ENCODE data around the gene NFYC.

The NFYC gene

DNA sequence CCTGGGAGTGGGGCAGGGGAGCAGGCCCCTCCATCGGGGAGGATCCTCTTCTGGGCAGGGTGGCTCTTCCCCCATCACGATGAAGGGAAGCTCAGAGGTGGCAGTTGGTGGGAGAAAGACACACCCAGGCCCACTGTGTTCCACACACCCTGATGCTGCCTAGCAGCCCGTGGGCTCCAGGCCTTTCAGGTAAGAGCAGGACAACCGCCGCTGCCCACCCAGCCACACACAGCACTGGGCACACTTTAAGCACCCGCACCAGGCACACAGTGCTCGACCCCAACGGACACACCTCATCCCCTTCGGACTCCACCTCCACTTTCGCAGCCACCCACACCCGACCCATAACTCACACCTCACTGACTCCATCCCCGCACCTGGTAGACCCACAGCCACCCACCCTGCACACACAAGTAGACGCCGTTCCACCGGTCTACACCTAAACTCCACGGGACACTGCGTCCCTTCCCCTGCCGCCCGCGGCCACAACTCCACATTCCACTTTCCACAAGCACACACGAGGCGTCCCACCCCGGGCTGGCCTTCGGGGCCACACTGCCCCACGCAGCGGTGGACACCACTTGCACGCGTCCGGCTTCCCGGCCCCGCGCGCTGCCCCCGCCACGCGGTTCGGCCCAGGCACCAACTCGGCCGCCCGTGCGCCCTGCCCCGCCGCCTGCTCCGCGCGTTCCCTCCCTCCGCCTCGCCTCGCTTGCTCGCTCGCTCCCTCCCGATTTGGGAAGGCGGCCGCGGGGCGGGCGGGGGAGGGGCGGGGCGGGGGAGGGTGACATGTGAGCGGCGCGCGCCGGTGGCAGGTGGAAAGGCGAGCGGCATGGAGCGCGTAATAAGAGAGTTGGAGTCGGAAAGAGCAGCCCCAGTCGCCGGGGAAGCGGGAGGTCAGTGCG, 91.7 kb downstream of the NFYC start, which contains the start of gene KCNQ4:
Gene KCNQ4, plus strand, starts transcription at position 787 of the 905 bp plus-strand sequence. CDS start 307 bp downstream, outside the sequence.
- no peak for DNase-seq

DNA sequence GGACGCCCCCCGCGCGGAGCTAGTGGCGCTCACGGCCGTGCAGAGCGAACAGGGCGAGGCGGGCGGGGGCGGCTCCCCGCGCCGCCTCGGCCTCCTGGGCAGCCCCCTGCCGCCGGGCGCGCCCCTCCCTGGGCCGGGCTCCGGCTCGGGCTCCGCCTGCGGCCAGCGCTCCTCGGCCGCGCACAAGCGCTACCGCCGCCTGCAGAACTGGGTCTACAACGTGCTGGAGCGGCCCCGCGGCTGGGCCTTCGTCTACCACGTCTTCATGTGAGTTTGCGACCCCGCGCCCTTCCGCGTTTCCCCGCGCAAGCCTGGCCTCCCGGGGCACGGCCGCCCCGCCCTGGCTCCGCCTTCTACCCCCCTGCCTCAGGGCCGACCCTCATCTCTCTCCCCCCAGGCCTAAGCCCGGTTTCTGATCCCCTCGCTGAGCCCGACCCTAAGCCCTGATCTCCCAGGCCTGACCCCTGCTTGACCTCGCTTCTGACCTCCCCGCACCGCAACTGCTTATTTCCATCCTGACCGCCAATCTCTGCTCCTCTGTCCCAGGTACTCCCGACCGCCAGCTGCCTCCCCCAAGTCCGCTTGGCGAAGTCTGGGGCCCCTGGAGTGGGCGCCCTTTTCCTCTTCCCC, 92.8 kb downstream of the NFYC start:
- no peak for DNase-seq

DNA sequence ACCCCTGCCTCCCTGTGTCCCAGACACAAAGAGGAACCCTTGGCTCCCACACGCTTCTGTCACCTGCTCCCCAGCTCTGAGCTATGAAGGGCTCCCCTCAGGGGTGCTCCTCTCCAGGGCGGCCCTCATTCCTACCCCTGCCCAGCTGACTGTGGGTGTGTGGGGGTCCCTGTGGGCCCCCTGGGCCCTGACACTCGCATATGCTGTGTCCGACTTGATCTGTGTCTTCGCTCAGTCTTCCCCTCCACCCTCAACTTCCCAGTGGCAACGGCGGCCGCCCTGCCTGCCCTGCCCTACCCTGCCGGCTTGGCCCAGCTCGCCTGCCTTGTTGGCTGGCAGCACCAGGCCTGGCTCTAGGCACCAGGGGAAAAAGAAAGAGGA, 93.3 kb downstream of the NFYC start:
- no peak for DNase-seq

DNA sequence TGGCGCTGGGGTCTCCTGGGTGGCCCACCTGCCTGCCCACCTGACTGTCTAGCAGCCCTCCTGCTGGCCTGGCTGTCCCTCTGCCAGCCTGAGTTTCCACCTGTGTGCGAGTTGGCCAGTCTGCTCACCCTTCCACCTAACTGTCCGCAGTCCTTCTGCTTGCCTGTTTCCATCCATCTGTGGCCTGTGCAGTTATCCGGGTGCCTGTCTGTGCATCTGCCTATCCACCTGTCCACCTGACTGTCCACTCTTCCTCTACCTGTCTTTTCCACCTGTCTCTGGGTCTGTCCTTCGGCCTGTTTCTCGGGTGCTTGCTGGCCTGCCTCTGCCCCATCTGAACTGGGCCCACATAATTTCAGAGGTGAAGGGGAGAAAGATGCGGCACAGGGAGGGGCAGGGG, 93.9 kb downstream of the NFYC start:
- DNase-seq = no peak

DNA sequence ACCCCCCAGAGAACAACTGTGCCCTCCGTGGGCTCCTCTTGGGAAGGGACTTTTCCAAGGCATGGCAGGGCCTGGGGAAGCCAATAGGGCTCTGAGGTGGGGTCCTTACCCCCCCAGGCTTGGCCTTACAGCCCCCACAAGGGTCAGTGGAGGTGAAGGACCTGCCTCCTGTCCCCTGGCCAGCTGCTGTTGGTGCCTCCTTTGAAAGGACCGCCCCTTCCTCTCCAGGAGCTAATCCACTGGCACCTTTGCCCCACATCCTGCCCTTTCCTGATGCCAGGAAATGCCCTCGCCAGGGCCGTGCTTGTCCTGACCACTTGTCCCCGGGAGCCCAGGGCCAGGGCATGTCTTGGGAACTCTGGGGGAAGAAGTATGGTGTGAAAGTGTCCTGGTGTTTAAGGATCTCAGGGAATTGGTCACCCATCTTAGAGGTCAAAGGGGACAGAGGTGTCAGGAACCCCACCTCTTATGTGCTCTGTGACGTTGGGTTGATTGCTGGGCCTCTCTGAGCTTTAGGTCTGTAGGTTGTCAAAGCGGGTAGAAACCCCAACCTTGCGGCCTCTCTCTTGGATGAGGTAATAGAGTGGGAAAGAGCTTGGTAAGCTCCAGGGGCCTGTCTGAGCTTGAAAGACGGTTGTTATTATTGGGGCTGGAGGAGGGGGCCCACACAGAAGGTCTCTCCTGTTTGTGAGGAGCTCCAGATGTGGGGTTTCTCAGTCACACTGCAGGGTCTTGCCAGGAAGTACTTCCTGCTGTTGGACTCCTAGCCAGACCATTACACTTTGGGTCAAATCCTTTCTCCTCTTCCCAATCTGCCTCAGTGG, 94.9 kb downstream of the NFYC start:
- no peak for DNase-seq

DNA sequence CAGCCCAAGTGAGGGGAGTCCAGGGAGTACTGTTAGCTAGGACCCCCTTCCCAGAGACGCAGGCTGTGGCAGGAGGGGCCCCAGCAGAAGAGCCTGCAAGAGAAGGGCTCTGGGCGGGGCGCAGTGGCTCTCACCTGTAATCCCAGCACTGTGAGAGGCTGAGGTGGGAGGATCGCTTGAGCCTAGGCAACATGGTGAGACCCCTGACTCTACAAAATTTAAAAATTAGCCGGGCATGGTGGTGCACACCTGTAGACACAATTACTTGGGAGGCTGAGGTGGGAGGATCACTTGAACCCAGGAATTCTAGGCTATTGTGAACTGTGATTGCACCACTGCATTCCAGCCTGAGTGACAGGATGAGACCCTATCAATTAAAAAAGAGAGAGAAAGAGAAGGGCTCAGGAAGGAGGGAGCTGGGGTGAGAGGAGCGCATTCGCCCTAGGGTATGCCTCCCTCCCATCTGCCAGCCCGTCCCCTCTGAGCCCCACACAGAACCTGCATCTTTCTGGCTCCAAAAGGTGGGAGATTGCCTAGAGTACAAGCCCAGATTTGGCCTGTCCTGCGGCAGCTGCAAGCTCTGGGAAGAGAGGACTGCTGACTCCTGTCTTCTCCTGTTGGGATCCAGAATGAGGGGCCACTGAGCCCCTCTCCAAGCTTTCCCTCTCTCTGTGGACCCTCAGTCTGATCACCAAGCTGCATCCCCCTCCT, 95.6 kb downstream of the NFYC start:
- DNase-seq = no peak

DNA sequence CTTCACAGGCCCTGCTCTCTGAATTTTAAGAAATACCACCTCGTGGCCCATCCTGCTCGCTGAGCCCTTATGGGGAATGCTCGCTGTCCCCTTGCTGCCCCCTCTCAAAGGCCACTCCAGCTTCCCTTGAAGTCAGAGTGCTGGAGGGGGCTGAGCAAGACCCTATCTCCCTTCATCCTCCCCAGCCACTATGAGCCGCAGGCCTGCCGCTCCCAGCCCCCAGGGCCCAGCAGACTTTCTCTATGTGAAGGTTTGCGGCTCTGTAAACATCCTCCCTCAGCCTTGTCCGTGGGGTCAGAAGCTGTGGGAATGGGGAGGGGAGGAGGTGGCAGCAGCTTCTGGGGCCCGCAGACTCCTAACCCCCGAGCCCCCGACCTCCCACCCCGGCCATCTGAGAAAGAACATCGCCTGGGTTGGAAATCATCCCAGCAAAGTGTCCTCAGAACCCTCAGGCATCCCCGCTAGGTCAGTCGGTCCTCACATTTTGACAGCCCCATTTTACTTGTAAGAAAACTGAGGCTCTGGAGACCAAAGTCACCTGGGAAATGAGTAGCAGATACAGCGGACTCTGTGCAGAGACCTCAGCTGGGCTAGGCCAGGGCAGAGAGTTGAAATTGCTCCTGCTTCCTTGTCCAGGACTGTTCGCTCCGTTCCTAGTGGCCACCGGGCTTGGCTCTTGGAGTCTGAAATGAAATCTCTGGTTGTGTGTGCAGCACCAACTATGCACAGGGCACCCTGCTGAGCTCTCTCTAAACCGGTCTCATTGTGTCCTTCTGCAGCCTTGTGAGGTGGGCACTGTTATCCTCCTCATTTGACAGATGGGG, 96.4 kb downstream of the NFYC start:
- no peak for DNase-seq

DNA sequence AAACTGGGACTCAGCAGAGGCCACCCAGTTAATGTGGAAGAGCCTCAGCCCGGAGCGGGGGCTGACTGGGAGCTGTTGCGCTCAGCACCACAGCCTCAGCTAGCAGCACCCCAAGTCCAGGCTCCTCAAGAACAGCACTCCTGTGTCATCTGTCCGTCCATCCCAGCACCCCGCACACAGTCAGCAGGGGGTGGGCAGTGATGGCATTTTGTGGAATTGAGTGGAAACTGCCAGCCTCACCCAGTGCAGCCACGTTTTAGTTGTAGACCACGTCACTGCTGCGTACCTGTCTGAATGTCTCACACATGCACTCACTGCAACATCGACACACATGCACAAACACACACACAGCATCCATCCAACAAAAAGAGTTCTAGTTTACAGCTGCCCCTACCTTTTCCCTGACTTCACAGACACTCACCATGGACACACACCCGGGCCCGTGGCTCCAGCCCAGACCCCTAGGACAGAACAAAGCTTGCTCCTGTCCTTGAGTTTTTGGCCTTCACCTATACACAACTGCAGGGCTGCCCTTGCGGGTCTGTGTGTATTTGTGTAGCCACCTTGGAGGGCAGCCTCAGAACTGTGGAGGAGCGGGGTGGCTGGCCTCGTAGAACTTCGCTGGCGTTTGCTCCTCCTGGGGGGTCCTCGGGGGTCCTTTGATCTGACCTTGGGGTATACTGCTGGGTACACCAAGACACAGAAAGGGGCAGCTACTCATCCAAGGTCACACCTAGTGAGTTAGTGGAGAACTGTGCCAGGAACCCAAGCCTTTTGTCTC, 97.2 kb downstream of the NFYC start:
- DNase-seq = no peak

DNA sequence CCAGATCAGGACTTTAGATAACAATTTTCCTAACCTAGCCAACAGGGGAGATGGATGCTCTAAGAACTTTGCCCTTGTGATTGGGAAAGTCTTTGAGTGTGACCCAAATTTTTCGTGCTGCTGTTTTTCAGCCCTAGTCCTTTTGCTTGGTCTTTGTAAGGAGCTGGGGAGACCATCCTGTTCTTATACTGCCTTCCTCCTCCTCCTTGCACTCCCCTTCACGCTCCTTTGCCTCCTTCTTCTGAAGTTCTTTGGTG, 97.8 kb downstream of the NFYC start:
- no peak for DNase-seq

DNA sequence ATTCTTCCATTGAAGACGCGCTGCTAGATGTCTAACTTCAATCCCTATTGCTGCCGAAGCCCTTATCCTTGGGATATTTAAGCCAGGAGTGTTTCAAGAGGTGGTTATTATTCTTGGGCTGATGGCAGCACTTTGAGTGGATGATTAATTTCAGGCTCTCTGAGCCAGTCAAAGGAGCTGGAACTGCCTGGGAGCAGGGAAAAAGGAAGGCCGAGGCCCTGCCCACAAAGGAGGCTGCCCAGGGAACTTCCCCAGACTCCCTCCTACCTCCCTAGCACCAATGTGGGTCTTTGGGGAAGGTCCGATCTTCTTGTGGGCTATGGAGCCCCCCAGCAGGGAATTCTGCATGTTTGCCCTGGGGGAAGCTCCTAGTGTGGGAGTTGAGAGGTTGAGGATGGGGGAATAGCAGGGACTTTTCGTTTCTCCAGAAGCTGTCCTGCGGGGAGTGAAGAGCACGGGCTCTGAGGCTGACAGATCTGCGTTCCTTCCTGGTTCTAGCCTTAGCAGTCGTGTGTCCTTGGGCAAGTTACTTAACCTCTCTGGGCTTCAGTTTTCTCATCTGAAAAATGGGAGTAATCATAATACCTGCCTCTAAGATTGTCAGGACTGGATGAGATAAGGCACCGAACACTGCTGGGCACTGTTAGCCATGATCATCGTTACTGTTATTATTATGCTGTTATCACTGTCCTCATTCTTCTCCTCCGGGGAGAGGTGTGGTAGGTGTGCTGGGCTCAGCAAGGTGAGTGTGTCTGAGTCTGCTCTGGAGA, 98.3 kb downstream of the NFYC start:
- DNase-seq = no peak

DNA sequence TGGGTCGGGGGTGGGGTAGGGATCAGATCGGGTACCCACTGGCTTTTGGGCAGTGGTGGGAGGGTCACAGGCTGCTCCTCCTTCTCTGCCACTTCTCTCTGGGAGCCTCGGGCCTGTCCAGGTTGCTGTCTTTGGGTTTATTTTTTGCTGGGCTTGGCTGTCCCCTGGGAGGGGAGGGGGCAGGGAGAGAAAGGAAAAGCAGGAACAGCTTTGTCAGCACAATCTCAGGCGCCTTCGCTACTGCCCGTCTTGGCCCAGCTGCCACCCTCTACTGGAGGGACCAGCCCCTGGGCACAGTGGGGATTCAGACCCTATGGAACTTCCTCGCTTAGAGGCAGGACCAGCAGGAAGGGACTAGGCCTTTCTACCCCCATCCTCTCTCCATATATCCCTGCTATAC, 100.5 kb downstream of the NFYC start:
- DNase-seq = no peak

DNA sequence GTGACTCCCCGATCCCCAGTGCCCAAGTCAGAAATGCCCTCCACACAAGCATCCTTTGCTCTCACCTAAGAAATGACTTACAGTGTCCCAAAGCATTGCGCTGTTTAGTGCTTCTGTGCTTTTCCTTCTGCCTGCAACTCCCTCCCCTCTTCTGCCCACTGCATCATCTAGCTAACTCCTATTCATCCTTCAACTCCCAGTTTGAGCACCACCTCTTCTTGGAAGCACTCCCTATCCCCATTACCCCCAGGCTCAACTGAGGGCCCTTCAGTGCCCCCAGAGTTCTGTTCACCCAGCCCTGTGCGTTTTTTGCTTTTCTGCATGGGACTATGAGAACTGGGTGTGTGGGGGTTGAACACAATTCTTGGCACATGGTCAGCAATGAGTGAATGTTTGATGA, 102.1 kb downstream of the NFYC start:
- DNase-seq = no peak

DNA sequence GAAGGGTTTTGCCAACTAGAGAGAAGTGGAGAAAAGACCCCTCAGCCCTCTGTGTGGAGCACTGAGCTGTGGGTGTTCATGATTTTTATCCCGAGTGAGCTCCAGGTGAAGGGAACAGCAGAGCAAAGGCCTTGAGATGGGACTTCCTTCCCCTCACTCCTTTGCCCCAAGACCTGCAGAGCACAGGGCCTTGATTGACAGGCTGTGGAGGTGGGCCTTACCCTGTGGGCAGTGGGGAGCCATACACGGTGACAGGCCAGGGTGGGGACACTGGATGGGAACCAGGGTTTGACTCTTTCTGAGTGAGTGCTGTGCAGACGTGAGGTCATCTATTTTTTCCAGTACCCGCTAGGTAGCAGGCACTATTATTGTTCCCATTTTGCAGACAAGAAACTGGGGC, 102.5 kb downstream of the NFYC start:
- DNase-seq = no peak

DNA sequence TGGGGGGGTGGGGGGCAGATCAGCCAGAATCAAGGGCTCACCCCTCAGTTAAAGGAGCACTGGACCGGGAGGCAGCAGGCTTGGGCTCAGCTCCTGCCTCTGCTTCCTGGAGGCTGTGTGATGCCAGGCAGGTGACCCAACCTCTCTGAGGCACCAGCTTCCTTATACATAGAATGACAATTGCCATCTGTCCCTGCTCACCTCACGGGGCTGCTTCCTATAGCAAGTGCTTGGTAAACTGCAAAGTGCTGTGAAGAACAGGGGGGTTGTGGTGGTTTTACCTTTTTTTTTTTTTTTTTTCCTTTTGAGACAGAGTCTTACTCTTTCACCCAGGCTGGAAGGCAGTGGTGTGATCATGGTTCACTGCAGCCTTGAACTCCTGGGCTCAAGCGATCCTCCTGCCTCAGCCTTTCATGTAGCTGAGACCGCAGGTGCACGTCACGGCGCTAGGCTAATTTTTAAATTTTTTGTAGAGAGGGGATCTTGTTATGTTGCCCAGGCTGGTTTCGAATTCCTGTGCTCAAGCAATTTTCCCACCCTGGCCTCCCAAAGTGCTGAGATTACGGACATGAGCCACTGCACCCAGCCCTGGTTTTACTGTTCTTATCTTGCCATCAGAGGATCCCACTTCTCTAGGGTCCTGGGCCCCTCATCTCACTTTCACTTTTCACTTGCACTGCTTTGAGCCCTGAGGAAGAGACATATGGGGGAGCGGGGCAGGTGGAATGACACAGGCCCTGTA, 103.6 kb downstream of the NFYC start:
- peak; percentile 95 for DNase-seq

DNA sequence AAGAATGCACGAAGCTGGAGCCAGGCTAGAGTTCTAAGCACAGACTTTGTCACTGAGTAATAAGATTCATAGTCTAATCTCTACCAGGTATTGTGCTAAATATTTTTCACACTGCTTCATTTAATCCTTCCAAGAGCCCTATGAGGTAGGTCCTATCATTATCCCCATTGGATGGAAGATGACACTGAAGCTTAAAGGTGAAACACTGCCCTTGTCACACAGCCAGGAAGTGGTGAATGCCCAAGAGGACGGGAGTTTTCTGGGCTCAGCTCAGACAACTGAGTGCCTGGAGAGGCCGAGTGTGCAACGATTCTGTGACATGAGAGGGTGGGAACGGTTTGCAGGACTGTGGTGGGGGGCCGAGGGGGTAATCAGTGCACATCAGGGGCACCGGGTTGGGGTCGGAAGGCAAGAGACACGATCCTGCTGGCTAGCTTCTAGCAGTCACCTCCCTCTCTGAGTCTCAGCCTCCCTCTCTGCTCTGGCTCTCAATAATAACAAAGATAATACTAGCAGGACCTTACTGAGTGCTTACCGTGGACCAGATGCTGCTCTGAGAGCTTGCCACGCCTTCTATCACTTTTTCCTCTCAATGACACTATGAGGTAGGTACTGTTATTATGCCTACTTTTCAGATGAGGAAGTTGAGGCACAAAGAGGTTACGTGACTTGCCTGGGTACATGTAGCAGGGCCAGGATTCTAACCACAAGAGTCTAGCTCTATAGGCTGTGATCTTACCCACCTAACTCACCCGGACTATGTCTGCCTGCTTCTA, 104.5 kb downstream of the NFYC start:
- no peak for DNase-seq

DNA sequence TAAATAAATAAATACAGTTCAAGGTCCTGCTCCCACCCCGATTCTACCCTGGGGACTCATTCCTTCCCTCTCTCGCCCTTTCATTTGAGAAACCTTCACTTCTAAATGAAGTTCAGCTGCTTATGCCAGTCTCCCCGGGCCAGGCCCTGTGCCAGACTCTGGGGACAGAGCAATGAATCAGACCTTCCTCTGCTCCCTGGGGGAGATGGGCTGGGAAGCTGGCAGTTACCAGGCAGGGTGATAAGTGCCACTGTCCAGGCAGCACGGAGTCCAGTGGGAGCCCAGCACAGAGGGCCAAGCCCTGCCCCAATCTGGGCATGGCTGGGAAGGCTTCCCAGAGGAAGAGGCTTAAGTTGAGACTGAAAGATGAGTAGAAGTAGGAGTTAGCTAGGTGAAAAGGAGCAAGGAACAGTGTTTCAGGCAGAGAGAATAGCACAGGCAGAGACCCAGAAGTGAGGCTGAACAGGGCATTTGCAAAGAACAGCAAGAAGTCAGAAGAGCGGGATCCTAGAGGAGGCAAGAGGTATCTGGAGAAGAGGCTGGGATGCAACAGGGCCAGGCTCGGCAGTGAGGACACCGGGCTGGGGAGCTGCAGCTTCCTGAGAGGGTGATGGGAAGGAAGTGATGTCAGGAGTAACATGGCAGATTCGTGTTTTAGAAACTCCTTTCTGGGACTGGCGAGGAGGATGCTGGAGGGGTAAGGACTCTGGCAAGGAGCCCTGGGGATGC, 105.6 kb downstream of the NFYC start:
- no peak for DNase-seq

DNA sequence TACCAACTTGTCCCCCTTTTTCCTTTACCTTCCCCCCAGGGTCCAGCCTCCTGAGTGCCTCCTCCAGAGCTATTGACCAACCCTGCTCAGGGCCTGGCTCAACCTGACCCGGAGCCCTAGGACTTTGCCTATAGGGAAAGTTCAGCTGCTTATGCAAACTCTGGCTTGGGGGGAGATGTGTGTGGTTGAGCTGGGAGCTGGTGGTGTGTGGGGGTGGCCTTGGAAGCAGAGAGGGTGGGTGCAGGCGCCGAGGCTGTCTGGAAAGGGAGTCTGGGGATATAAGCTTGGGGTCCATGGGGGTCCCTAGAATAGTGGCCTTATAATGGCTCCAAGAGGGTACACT, 106.1 kb downstream of the NFYC start:
- no peak for DNase-seq

All from GOT3 (cell line).